ENCODE results near the gene MMS19.

The MMS19 gene

DNA sequence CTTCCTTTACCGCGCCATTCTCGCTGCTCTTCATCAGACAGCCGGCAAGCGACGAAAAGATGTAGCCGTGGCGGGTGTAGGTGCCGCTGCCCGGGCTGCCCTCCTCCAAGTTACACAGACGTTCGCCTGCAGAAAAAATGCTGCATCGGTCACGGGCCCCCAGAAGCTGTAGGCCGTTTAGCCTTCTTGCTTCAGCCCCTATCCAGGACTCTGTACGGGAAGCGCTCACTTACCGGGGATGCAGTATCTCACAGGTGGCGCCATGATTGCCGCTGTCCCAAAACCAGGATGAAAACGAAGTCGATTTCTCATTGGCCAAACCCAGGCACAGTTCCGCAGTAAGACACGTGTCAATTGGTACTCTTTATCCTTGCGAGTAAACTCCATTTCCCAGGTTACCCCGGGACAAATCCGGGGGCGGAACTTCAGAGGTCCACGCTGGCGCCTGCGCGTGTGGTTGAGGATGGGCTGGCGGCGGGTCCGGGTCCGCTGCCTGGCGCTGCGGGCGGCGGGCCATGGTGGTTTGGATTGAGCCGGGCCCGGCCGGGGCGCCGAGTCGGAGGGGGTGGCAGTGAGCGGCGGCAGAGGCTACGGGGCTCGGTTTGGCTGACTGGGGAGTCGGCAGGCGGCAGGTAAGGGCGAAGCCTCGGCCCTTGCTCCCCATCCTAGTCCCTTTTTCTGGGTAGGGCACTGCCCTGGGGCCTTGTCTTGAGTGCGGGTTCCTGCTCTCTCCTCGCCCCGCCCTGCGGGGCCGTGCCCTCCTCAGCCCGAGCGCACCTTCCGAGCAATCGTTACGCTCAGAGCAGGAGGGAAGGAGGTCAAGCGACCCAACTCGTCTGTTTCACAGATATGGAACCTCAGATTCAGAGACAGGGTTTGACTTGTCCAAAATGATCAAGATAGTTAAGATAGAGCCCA lies 52.2 kb downstream of the MMS19 start, which contains the start of the genes EXOSC1 and ZDHHC16:
Gene EXOSC1 (minus strand): TSS at position 285 of the 918 bp plus-strand sequence. CDS start 21 bp downstream, at position 264.
Gene ZDHHC16 (plus strand): TSS at position 454 of the 918 bp plus-strand sequence. CDS start 5,501 bp downstream, outside the sequence.
- peak within 1 kb of the TSS; percentile 78 for H3K27ac ChIP-seq

DNA sequence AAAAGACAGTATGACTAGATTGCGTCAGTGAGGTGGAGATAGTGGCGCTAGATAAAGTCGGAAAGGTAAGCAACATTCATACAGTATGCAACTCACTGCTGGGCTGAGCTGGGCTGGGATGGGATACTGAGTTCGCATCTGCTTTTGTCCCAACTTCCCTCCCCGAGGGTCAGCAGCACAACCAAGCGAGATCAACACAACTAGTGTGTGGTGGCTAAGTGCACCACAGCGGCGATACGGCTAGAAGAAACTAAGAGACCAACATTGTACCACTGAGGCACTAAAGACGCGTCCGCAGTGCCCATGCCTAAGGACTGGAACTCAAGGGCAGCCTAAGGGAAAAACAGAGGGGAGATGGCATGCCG lies 52.9 kb downstream of the MMS19 start:
- DNase-seq (ENCODE audit: low spot score): no peak
- POLR2A ChIA-PET (ENCODE audit: low non-redundant PET): no interaction called here
- CTCF ChIA-PET: interaction anchor here (0.7 kb wide), 1 partner anchor 11 kb away, joined by 4 read pairs; no protein-coding TSS in a partner anchor
- TF ChIP-seq, protein P1, sequence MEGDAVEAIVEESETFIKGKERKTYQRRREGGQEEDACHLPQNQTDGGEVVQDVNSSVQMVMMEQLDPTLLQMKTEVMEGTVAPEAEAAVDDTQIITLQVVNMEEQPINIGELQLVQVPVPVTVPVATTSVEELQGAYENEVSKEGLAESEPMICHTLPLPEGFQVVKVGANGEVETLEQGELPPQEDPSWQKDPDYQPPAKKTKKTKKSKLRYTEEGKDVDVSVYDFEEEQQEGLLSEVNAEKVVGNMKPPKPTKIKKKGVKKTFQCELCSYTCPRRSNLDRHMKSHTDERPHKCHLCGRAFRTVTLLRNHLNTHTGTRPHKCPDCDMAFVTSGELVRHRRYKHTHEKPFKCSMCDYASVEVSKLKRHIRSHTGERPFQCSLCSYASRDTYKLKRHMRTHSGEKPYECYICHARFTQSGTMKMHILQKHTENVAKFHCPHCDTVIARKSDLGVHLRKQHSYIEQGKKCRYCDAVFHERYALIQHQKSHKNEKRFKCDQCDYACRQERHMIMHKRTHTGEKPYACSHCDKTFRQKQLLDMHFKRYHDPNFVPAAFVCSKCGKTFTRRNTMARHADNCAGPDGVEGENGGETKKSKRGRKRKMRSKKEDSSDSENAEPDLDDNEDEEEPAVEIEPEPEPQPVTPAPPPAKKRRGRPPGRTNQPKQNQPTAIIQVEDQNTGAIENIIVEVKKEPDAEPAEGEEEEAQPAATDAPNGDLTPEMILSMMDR (conservative IDR thresholded peaks at IDR 0.05; ENCODE audit: low read depth): no peak
- H3K27ac ChIP-seq: peak overlapping the region; percentile 78

More for the DNA sequence above, 52.2 kb downstream of the MMS19 start, which contains the start of the genes EXOSC1 and ZDHHC16:
- peak; percentile 100 for DNase-seq (ENCODE audit: low spot score)
- CTCF ChIA-PET: interaction anchor here (0.7 kb wide), 1 partner anchor 10 kb away, joined by 4 read pairs; no protein-coding TSS in a partner anchor
- POLR2A ChIA-PET (ENCODE audit: low non-redundant PET): no interaction called here
- TF ChIP-seq, protein P1 (conservative IDR thresholded peaks at IDR 0.05; ENCODE audit: low read depth): no peak

DNA sequence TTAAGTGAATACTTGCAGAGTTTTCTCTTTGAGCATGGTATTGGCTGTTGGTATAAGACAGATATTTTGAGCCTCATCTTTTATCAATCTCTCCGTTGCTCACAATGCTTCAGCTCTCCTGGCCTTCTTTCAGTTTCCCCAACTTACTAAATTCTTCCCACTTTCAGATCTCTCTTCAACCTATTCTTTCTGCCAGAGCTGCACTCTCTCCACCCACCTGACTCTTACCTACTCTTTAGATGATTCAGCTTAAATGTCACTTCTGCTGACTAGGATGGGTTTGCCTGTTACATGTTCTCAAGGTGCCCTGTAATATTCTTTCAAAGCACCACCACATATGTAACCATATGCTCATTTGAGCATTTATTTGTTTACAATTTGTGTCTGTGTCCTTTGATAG lies 54.0 kb downstream of the MMS19 start:
- CTCF ChIA-PET: interaction anchor here (0.6 kb wide), 1 partner anchor 36 kb away, joined by 3 read pairs; no protein-coding TSS in a partner anchor
- no peak overlapping the region for H3K27ac ChIP-seq
- TF ChIP-seq, protein P1 (conservative IDR thresholded peaks at IDR 0.05; ENCODE audit: low read depth): no peak
- POLR2A ChIA-PET (ENCODE audit: low non-redundant PET): no interaction called here
- DNase-seq (ENCODE audit: low spot score): no peak

DNA sequence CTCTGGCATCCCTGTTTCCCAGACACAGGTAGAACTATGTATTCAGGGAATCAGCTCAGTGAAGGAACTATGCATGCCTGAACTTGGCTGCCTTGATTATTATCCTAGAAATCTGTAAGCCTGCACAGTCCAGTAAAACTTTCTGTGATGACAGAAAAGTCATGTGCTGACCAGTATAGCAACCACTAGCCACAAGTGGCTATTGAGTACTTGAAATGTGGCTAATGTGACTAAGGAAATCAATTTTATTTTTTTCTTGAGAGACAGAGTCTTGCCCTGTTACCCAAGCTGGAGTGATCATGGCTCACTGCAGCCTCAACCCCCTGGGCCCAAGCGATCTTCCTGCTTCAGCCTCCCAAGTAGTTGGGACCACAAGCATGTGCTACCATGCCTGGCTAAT lies 55.9 kb downstream of the MMS19 start:
- H3K27ac ChIP-seq: peak overlapping the region; percentile 27
- ChIA-PET POLR2A (ENCODE audit: low non-redundant PET) (no interaction called here), CTCF (interaction anchor here (0.6 kb wide), 1 partner anchor 61 kb away, joined by 3 read pairs; no protein-coding TSS in a partner anchor)
- no peak for DNase-seq (ENCODE audit: low spot score)
- TF ChIP-seq, protein P1 (conservative IDR thresholded peaks at IDR 0.05; ENCODE audit: low read depth): no peak

GRCh38 chr10:97435211-97435610 lies 63.0 kb downstream of the MMS19 start:
- ChIA-PET CTCF (interaction anchor here (1.2 kb wide), 1 partner anchor 28 kb away, joined by 3 read pairs; no protein-coding TSS in a partner anchor), POLR2A (ENCODE audit: low non-redundant PET) (no interaction called here)
- TF ChIP-seq, protein P1 (conservative IDR thresholded peaks at IDR 0.05; ENCODE audit: low read depth): no peak
- DNase-seq (ENCODE audit: low spot score): no peak
- H3K27ac ChIP-seq: no peak overlapping the region

DNA sequence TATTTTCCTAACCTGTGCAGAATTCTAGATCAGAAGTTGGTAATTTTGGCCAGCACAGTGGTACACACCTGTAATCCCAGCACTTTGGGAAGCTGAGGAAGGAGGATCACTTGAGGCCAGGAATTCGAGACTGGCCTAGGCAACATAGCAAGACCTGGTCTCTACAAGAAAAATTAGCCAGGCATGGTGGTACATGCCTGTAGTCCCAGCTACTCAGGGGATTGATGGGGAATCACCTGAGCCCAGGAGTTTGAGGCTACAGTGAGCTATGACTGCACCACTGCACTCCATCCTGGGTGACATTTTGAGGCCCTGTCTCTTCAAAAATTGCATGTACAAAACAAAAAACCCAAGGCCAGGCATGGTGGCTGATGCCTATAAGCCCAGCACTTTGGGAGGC lies 63.7 kb downstream of the MMS19 start:
- CTCF ChIA-PET: interaction anchor here (1.2 kb wide), 2 partner anchors 28 to 34 kb away, joined by 3 to 4 read pairs; no protein-coding TSS in a partner anchor
- H3K27ac ChIP-seq: peak overlapping the region; percentile 52
- POLR2A ChIA-PET (ENCODE audit: low non-redundant PET): no interaction called here
- TF ChIP-seq, protein P1 (conservative IDR thresholded peaks at IDR 0.05; ENCODE audit: low read depth): no peak
- DNase-seq (ENCODE audit: low spot score): no peak
